Esophagus squamous epithelium (tissue), 4 donors: ENCODE measurements around the gene MAGI1.

ENCODE experiments used
- POLR2A ChIP-seq, 4 donors: fragments of 450-650 bp; IDR thresholded peaks; one replicate each; pipeline ENCODE4 v1.6.1; 2017; ENCODE audit warnings: antibody characterized with exemption in 4 of 4, mild to moderate bottlenecking in 4 of 4, moderate library complexity in 3 of 4
- TF ChIP-seq, protein P1 (sequence below), 6 experiments: fragments of 450-650 bp in 4 of 6; fragments of 200-600 bp in 2 of 6; sonication (generic) in 2 of 6; IDR thresholded peaks; one replicate each; pipeline ENCODE4 v1.5.1; 2016 to 2019; ENCODE audit warnings: antibody characterized with exemption in 6 of 6, mild to moderate bottlenecking in 4 of 6, moderate library complexity in 4 of 6

- TF ChIP-seq, protein P1, sequence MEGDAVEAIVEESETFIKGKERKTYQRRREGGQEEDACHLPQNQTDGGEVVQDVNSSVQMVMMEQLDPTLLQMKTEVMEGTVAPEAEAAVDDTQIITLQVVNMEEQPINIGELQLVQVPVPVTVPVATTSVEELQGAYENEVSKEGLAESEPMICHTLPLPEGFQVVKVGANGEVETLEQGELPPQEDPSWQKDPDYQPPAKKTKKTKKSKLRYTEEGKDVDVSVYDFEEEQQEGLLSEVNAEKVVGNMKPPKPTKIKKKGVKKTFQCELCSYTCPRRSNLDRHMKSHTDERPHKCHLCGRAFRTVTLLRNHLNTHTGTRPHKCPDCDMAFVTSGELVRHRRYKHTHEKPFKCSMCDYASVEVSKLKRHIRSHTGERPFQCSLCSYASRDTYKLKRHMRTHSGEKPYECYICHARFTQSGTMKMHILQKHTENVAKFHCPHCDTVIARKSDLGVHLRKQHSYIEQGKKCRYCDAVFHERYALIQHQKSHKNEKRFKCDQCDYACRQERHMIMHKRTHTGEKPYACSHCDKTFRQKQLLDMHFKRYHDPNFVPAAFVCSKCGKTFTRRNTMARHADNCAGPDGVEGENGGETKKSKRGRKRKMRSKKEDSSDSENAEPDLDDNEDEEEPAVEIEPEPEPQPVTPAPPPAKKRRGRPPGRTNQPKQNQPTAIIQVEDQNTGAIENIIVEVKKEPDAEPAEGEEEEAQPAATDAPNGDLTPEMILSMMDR (IDR thresholded peaks at IDR 0.05), result no peak
- no peak for TF ChIP-seq POLR2A (IDR thresholded peaks at IDR 0.05)
Measured at GRCh38 chr3:65490114-65490513, 548.6 kb downstream of the MAGI1 start.
